ENCODE data around the gene GPR35. TPM values are rescaled to one million over a fixed set of nuclear protein-coding genes. Genes with fewer than 3 reads are reported as not detected.

Gene GPR35
- total and polyA plus RNA-seq, 2 of the 13 experiments (the other 11 are each of a cell fraction or from before 2014, with no cell fraction given) = 27.1 to 44.2 TPM

DNA sequence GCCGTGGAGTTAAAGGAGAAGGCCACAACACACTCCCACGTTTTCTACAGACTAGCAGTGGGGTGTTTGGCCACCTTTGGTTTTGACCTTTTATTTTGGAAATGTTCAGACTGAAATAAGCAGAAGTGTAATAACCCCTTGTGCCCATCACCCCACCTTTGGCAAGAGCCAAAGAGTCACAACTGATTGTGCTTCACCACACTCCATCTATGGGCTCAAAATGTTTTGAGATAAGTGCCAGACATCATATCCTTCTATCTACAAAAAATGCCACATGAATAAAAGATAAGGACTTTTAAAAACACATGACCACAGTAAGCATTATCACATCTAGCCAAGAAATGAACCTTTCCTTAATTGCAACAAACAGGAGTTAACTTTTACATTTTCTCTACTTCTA is 9.9 kb upstream of the GPR35 start:
- in situ Hi-C loops (cut with HindIII; ENCODE audit: extremely low pct_ligation_motif_present, low pct_unique_long_range_greater_than_20kb) (no loop called here), intact Hi-C loops (cut with micrococcal nuclease; ENCODE audit: unreplicated experiment) (no loop called here)
- Histone ChIP-seq H3K4me2 (ENCODE audit: low read depth, low read length) (no peak overlapping the region), H3K27me3 (ENCODE audit: control insufficient read depth in 1 of 2, insufficient read depth in 2 of 2, low read length in 2 of 2) (no peaks in the 10 kb centered on the region; a peak in 1 of 5 replicates), H3K36me3 (replicated peaks in 1 of 2; ENCODE audit: control insufficient read depth in 1 of 2, insufficient read depth in 2 of 2, low read length in 2 of 2) (peaks cover 26 to 70% of the 10 kb centered on the region in 2 experiments), H3K79me2 (ENCODE audit: insufficient read depth, low read length) (peaks cover 19% of the 10 kb centered on the region), H3K9me3 (ENCODE audit: low read length) (peaks cover 22% of the 10 kb centered on the region), H3K27ac (ENCODE audit: extremely low read length, insufficient read depth, low read length) (no peak overlapping the region), H2AFZ (ENCODE audit: low read length) (no peak overlapping the region), H4K20me1 (ENCODE audit: insufficient read depth, low read length) (peaks cover 3% of the 10 kb centered on the region; the same call in 1 of the 2 replicates), H3K9ac (ENCODE audit: insufficient read depth, low read depth, low read length) (no peak overlapping the region), H3K4me3 (replicated peaks in 1 of 3; ENCODE audit: insufficient read depth in 1 of 3, low read depth in 2 of 3, low read length in 3 of 3) (no peak overlapping the region), H3K4me1 (ENCODE audit: insufficient read depth, low read length) (peaks cover 16% of the 10 kb centered on the region)
- no peak for ATAC-seq
- DNase-seq (ENCODE audit: low spot score) = no peak
- BruUV-seq (replicated peaks) = no TSS peak
- ChIA-PET CTCF (ENCODE audit: low intra/inter-chr PET ratio, low total read pairs) (no interaction called here), POLR2A (no interaction called here)
- WGBS (ENCODE audit: low lambda C conversion rate) = 75% methylated on average over 2 of the region's 2 CpGs
- FAIRE-seq = no peak
- no peak for TF ChIP-seq ZNF124 (CRISPR knock-in tag; IDR thresholded peaks at IDR 0.05)
- TF ChIP-seq, protein P1, sequence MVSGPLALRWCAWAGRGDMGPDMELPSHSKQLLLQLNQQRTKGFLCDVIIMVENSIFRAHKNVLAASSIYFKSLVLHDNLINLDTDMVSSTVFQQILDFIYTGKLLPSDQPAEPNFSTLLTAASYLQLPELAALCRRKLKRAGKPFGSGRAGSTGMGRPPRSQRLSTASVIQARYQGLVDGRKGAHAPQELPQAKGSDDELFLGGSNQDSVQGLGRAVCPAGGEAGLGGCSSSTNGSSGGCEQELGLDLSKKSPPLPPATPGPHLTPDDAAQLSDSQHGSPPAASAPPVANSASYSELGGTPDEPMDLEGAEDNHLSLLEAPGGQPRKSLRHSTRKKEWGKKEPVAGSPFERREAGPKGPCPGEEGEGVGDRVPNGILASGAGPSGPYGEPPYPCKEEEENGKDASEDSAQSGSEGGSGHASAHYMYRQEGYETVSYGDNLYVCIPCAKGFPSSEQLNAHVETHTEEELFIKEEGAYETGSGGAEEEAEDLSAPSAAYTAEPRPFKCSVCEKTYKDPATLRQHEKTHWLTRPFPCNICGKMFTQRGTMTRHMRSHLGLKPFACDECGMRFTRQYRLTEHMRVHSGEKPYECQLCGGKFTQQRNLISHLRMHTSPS (CRISPR knock-in tag; IDR thresholded peaks at IDR 0.05; ENCODE audit: low read depth) = no peak
- TF ChIP-seq, protein P2, sequence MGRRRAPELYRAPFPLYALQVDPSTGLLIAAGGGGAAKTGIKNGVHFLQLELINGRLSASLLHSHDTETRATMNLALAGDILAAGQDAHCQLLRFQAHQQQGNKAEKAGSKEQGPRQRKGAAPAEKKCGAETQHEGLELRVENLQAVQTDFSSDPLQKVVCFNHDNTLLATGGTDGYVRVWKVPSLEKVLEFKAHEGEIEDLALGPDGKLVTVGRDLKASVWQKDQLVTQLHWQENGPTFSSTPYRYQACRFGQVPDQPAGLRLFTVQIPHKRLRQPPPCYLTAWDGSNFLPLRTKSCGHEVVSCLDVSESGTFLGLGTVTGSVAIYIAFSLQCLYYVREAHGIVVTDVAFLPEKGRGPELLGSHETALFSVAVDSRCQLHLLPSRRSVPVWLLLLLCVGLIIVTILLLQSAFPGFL (CRISPR knock-in tag; IDR thresholded peaks at IDR 0.05) = no peak
- TF ChIP-seq ZNF446 (CRISPR knock-in tag; IDR thresholded peaks at IDR 0.05) = no peak
- TF ChIP-seq SOX6 (IDR thresholded peaks at IDR 0.05) = no peak
- TF ChIP-seq SOX6 (CRISPR knock-in tag; IDR thresholded peaks at IDR 0.05) = no peak
- TF ChIP-seq TBX2 (CRISPR knock-in tag; IDR thresholded peaks at IDR 0.05; ENCODE audit: borderline replicate concordance) = no peak
- no peak for TF ChIP-seq YEATS4 (CRISPR knock-in tag; IDR thresholded peaks at IDR 0.05; ENCODE audit: borderline replicate concordance)
- no peak for TF ChIP-seq ZNF644 (CRISPR knock-in tag; IDR thresholded peaks at IDR 0.05; ENCODE audit: low read depth)
- TF ChIP-seq, protein P3, sequence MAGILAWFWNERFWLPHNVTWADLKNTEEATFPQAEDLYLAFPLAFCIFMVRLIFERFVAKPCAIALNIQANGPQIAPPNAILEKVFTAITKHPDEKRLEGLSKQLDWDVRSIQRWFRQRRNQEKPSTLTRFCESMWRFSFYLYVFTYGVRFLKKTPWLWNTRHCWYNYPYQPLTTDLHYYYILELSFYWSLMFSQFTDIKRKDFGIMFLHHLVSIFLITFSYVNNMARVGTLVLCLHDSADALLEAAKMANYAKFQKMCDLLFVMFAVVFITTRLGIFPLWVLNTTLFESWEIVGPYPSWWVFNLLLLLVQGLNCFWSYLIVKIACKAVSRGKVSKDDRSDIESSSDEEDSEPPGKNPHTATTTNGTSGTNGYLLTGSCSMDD (CRISPR knock-in tag; IDR thresholded peaks at IDR 0.05) = no peak
- TF ChIP-seq, protein P4, sequence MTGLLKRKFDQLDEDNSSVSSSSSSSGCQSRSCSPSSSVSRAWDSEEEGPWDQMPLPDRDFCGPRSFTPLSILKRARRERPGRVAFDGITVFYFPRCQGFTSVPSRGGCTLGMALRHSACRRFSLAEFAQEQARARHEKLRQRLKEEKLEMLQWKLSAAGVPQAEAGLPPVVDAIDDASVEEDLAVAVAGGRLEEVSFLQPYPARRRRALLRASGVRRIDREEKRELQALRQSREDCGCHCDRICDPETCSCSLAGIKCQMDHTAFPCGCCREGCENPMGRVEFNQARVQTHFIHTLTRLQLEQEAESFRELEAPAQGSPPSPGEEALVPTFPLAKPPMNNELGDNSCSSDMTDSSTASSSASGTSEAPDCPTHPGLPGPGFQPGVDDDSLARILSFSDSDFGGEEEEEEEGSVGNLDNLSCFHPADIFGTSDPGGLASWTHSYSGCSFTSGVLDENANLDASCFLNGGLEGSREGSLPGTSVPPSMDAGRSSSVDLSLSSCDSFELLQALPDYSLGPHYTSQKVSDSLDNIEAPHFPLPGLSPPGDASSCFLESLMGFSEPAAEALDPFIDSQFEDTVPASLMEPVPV (CRISPR knock-in tag; IDR thresholded peaks at IDR 0.05) = no peak
- no peak for TF ChIP-seq ARID2 (CRISPR knock-in tag; IDR thresholded peaks at IDR 0.05; ENCODE audit: borderline replicate concordance)
- TF ChIP-seq MBD4 (IDR thresholded peaks at IDR 0.05; ENCODE audit: borderline replicate concordance, low read length) = no peak
- TF ChIP-seq NR2F1 (CRISPR knock-in tag; IDR thresholded peaks at IDR 0.05) = no peak
- TF ChIP-seq, protein P5, sequence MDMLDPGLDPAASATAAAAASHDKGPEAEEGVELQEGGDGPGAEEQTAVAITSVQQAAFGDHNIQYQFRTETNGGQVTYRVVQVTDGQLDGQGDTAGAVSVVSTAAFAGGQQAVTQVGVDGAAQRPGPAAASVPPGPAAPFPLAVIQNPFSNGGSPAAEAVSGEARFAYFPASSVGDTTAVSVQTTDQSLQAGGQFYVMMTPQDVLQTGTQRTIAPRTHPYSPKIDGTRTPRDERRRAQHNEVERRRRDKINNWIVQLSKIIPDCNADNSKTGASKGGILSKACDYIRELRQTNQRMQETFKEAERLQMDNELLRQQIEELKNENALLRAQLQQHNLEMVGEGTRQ (IDR thresholded peaks at IDR 0.05; ENCODE audit: low read depth, low read length) = no peak
- TF ChIP-seq, protein P5 (CRISPR knock-in tag; IDR thresholded peaks at IDR 0.05; ENCODE audit: borderline replicate concordance) = no peak
- TF ChIP-seq ZNF543 (CRISPR knock-in tag; IDR thresholded peaks at IDR 0.05) = no peak
- no peak for TF ChIP-seq ZSCAN30 (CRISPR knock-in tag; IDR thresholded peaks at IDR 0.05)
